ENCODE results near the gene MBOAT7. TPM values are rescaled to one million over a fixed set of nuclear protein-coding genes. Genes with fewer than 3 reads are reported as not detected.
A peak's percentile ranks its signal among the peaks of the same experiment; 100 is the strongest.

The MBOAT7 gene
- polyA plus RNA-seq, 1 donor (not counting 4 experiments of a cell fraction or from before 2014, with no cell fraction given), result 41.3 TPM

GRCh38 chr19:54133957-54134590 is 55.3 kb downstream of the MBOAT7 start:
- Histone ChIP-seq H3K4me2 (ENCODE audit: control insufficient read depth, extremely low read depth, insufficient read depth, low read depth, low read length) (peak overlapping the region; percentile 64), H3K36me3 (ENCODE audit: control insufficient read depth in 2 of 2, extremely low read depth in 1 of 2, insufficient read depth in 2 of 2, low read length in 2 of 2) (peaks cover 3 to 13% of the 10 kb centered on the region in 2 experiments), H3K9me3 (ENCODE audit: control insufficient read depth, low read depth, low read length) (no peaks in the 10 kb centered on the region), H3K9me1 (ENCODE audit: control insufficient read depth, extremely low read depth, insufficient read depth, low read length) (no peaks in the 10 kb centered on the region), H3K4me3 (ENCODE audit: control insufficient read depth in 2 of 3, extremely low read depth in 1 of 3, insufficient read depth in 2 of 3, low read depth in 1 of 3, low read length in 3 of 3) (no peak overlapping the region), H4K20me1 (ENCODE audit: control insufficient read depth, extremely low read depth, insufficient read depth, low read length) (no peaks in the 10 kb centered on the region), H3K27ac (ENCODE audit: control insufficient read depth, insufficient read depth, low read length) (peak overlapping the region; percentile 61), H3K9ac (ENCODE audit: control insufficient read depth, extremely low read depth, insufficient read depth, low read length) (peak overlapping the region; percentile 30), H2AFZ (ENCODE audit: control insufficient read depth, low read length) (no peak overlapping the region), H3K27me3 (ENCODE audit: control insufficient read depth, extremely low read depth, insufficient read depth, low read length) (no peaks in the 10 kb centered on the region), H3K79me2 (ENCODE audit: control insufficient read depth, insufficient read depth, low read length) (peaks cover 12% of the 10 kb centered on the region), H3K4me1 (ENCODE audit: control insufficient read depth, extremely low read depth, insufficient read depth, low read length) (peaks cover 21% of the 10 kb centered on the region)
- dilution Hi-C loops (cut with MboI; ENCODE audit: extremely low pct_ligation_motif_present, low sequenced_read_pairs), result no loop called here
- no peak for FAIRE-seq
- no peak for DNase-seq (ENCODE audit: low read depth, low spot score)
- TF ChIP-seq CTCF (optimal IDR thresholded peaks at IDR 0.05 in 1 of 3, IDR thresholded peaks at IDR 0.05 in 1 of 3, conservative IDR thresholded peaks at IDR 0.05 in 1 of 3; ENCODE audit: extremely low read depth in 1 of 3, insufficient read depth in 2 of 3, low read length in 3 of 3) (no peak), EZH2 (IDR thresholded peaks at IDR 0.05; ENCODE audit: low read length) (no peak)

GRCh38 chr19:54133312-54133956 is 55.9 kb downstream of the MBOAT7 start:
- dilution Hi-C loops (cut with MboI; ENCODE audit: extremely low pct_ligation_motif_present, low sequenced_read_pairs), result no loop called here
- H3K4me3 ChIP-seq (ENCODE audit: control insufficient read depth in 2 of 3, extremely low read depth in 1 of 3, insufficient read depth in 2 of 3, low read depth in 1 of 3, low read length in 3 of 3), result no peak overlapping the region
- no peaks in the 10 kb centered on the region for H4K20me1 ChIP-seq (ENCODE audit: control insufficient read depth, extremely low read depth, insufficient read depth, low read length)
- no peak overlapping the region for H3K4me2 ChIP-seq (ENCODE audit: control insufficient read depth, extremely low read depth, insufficient read depth, low read depth, low read length)
- no peak overlapping the region for H3K9ac ChIP-seq (ENCODE audit: control insufficient read depth, extremely low read depth, insufficient read depth, low read length)
- DNase-seq (ENCODE audit: low read depth, low spot score) (no peak), FAIRE-seq (no peak)
- no peak overlapping the region for H2AFZ ChIP-seq (ENCODE audit: control insufficient read depth, low read length)
- TF ChIP-seq EZH2 (IDR thresholded peaks at IDR 0.05; ENCODE audit: low read length) (no peak), CTCF (optimal IDR thresholded peaks at IDR 0.05 in 1 of 3, IDR thresholded peaks at IDR 0.05 in 1 of 3, conservative IDR thresholded peaks at IDR 0.05 in 1 of 3; ENCODE audit: extremely low read depth in 1 of 3, insufficient read depth in 2 of 3, low read length in 3 of 3) (no peak)
- H3K9me1 ChIP-seq (ENCODE audit: control insufficient read depth, extremely low read depth, insufficient read depth, low read length), result no peaks in the 10 kb centered on the region
- H3K9me3 ChIP-seq (ENCODE audit: control insufficient read depth, low read depth, low read length), result no peaks in the 10 kb centered on the region
- H3K4me1 ChIP-seq (ENCODE audit: control insufficient read depth, extremely low read depth, insufficient read depth, low read length), result peaks cover 15% of the 10 kb centered on the region
- peaks cover 9 to 14% of the 10 kb centered on the region in 2 experiments for H3K36me3 ChIP-seq (ENCODE audit: control insufficient read depth in 2 of 2, extremely low read depth in 1 of 2, insufficient read depth in 2 of 2, low read length in 2 of 2)
- H3K27ac ChIP-seq (ENCODE audit: control insufficient read depth, insufficient read depth, low read length), result no peak overlapping the region
- H3K27me3 ChIP-seq (ENCODE audit: control insufficient read depth, extremely low read depth, insufficient read depth, low read length), result no peaks in the 10 kb centered on the region
- peaks cover 5% of the 10 kb centered on the region for H3K79me2 ChIP-seq (ENCODE audit: control insufficient read depth, insufficient read depth, low read length)

All from keratinocyte (primary cell).